NCI-H1417 (cell line): Measurements from ENCODE around the gene TNNT1.
A peak's percentile ranks its signal among the peaks of the same experiment; 100 is the strongest.
"Not testable (repeated sequence)": the region's sequence is repeated elsewhere in the genome, so short reads cannot be mapped to it uniquely, and the experiment has no call there.

Experiments
- DNase-seq, 3 experiments: peaks; one replicate each; lab custom pipeline; 2025; lab: John Stamatoyannopoulos, UW

The TNNT1 gene, protein sequence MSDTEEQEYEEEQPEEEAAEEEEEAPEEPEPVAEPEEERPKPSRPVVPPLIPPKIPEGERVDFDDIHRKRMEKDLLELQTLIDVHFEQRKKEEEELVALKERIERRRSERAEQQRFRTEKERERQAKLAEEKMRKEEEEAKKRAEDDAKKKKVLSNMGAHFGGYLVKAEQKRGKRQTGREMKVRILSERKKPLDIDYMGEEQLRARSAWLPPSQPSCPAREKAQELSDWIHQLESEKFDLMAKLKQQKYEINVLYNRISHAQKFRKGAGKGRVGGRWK

GRCh38 chr19:55149078-55150003 lies at the start of gene TNNT1:
Gene TNNT1, minus strand, starts transcription at chr19:55149206. Its CDS starts 2,049 bp downstream, at chr19:55147157.
- DNase-seq, result peak in 2 of 3 experiments; percentile 4 to 6

GRCh38 chr19:55198651-55199050 lies 49.6 kb upstream of the TNNT1 start:
- no peak for DNase-seq

GRCh38 chr19:55197528-55197927 lies 48.5 kb upstream of the TNNT1 start:
- DNase-seq, result peak in 1 of 3 experiments; percentile 13

DNA sequence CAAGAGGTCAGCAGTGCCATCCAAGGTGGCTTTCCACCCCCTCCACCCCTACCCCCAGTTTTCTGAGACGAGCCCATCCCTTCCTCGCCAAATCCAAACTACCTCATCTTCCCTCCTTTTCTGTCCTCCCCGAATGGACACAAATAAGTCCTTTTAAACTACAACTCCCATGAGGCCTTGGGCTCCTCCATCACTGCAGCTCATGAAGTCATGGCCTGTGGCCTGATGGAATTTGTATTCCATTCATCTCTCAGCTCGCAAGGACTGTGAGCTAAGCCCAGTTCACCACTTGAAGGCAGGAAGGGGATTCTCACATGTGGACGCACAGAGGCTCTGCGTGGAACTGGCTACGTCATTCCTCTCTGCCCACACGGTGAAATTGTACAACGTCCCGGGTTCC lies 47.8 kb upstream of the TNNT1 start:
- no peak for DNase-seq

DNA sequence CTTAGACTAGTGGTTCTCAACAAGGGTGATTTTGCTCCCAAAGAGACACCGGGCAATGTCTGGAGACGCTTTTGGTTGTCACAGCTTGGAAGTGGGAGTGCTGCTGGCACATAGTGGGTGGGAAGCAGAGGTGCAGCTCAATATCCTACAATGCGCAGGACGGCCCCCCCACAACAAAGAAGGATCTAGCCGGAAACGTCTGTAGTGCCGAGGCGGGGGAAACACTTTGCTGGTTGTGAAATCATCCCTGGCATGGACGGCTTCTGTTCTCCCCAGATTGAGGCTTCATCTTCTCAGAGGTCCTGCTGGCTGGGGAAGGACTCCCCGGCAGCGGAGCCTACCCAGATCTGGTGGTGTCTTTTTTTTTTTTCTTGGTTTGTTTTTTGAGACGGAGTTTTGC lies 44.5 kb upstream of the TNNT1 start:
- DNase-seq, result no peak

DNA sequence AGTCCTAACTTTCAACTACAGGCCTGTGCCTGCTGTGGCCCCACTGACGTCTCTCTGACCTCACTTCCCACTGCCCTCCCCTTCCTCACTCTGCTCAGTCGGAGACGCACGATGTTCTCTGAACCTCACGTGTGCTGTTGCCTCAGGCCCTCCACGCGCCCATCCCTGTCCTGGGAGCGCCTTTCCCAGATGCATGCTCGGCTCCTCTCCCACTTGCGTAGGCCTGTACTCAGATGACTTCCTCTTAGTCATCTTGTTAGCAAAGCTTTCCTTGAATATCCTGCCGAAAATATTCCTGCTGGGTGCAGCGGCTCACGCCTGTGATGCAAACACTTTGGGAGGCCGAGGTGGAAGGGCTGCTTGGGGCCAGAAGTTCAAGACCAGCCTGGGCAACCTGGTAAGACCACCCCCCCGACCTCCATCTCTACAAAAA lies 40.4 kb upstream of the TNNT1 start:
- DNase-seq, result no peak

- no peak for DNase-seq
Measured at GRCh38 chr19:55188625-55189024, 39.6 kb upstream of the TNNT1 start.

DNA sequence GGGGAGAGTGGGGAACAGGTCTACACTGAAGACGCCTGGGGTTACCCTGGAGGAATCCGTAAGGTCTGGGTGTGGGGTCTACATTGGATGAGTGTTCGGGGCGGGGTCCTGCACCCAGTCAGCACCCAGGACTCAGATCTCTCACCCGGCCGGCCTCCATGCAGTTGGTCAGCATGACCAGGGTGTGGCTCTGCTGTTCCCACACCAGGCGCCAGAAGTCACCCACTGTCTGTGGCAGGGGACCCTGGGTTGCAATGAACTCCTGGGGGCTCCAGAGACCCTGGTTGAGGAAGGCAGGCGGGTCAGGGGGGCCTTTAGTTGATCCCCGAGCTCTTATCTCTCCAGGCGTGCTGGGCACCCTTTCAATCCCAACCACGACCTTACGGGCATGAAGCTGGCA lies 37.1 kb upstream of the TNNT1 start:
- DNase-seq, result no peak

DNA sequence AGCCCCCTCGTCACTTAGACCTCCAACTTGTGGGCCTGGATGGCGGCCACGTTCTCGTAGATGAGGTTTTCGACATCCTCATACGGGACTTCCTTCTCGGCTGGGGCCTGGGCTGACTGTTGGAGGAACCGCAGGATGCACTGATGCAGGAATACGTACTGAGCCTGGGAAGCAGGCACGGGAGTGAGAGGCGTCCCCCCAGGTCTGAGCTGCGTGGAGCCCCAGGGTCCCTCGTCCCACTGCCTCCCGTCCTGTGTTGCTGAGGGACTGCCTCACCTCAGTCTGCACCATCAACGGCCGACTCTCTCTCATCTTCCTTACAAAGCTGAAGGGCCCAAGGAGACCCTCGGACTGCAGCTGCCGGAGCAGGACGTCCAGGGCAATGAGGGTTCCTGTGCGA lies 32.7 kb upstream of the TNNT1 start:
- no peak for DNase-seq

DNA sequence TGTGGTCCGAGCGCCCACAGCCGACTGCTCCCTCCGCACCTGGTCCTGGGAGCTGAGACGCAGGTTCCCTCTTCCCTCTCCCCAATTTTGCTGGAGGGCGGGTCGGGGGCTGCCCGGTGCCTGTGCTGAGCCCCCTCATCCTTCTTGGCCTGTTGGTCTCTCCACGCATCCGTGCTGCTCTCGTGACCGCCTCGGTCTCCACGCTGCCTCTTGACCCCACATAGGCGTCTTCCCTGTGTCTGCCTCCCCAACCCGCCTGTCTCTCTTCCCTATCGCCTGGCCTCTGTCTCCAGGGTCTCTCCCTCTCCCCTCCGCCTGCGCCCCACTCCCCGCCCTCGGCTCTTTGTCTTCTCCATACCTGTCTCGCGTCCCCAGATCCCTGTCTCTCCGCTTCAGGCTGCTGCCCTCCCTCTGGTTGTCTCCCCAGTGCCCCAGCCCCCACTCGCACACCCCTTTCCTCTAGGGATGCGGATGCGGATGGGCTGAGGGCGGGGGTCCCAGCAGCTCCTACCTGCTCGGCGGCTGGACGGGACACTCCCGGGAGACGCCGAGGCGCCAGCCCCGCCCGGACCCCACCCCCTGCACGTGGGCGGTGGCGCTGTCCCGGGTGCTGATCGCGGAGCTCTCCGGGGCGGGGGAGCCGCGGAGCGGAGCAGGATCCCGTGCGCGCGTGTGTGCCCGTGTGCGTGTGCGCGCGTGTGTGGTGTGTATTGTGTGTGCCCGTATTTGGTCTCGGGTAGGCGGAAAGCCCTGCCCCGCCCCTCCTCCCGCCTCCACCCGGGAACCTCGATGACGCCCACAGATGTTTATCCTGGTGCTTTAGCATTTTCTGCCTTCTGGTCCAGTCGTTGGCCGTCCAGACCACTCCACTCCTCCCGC lies 30.8 kb upstream of the TNNT1 start, which contains the start of gene SYT5:
SYT5 (minus strand) TSS at position 684 of the 879 bp plus-strand sequence. CDS start 1,248 bp downstream, outside the sequence.
- peak in 2 of 3 experiments; percentile 65 to 69 for DNase-seq

DNA sequence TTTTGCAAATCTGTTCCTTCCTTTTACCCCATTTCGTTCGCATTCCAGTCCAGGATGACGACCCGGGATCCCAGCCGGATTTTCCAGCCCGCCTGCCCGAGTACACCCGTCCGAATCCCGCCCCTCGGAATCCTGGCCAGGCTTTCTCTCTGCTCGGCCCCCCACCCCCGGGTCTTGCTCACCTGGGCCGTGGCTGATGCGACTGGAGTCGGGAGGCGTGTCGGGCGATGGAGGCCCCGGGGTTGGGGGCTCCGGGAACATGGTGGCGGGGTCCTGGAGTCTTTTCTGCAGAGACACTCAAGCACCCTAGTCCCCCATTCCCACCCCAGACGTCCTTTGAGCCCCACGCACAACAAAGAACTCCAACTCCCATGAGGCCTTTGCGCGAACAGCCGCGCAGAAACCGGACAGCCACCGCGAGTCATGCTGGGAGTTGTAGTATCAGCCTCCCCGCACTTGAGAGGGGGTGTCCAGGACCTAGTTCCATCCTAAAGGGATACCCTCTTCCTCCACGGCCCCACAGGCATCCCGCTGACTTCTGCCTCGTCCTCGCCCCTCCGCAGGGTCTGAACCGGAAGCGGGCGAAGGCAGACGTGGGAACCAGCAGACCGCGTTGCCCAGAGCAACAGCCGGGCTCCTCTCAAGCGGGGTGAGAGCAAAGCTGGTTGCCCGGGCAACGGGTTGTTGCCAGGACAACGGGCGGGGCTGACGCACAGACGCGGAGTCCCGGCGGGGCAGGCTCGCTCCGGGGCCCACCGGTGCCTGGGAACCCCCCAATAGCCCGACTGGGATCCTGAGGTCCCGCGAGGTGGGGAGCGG lies 30.0 kb upstream of the TNNT1 start:
- DNase-seq, result peak; percentile 91 to 95 (median 93)

DNA sequence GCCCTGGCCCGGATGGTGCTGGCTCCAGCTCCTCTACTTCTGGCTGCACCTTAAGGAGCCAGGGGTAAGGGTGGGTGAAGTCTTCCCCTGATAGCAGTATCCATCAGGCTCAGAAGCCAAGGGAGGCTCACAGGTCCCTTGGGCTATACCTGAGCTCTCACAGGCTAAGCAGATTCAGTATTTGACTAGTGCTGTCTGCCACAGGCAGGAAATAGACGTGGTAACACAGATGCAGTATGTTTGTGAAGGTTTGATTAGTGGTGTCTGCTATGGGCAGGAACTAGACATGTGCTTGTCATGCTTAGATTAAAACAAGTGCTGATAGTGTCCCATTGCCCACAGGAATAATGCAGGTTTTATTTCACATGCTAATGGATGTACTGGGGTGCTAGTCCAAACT lies 27.1 kb upstream of the TNNT1 start:
- no peak for DNase-seq

DNA sequence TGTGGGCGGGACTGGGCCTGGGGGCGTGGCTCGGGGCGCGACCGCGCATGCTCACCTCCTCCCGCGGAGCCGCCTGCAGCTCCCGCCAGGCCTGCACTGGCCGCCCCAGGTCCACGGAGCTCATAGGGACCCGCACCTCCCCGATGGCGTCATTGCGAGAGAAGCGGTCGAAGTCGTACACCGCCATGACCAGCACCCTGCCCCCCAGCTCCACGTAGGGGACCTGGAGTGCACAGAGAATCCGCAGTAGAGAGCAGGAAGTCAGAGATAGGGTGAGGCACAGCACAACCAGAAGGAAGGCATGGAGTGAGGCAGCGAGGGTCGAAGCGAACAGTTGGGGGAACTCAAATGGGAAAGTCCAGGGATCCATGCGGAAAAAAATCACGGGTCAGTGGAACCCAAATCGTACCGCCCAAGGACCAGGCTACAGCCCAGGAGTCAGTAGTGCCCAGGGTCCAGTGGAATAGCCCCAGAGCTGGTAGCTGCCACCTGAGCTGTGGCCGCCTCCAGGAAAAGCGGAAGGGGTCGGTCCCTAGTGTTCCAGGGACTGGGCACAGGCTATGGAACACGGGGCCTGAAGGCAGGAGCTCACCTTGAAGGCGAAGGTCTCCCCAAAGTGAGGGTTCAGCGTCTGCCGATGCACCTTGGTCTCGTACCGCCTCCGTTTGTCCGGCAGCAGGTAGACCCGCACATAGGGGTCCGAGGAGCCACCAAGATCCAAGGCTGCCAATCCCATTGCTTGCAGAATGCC lies 26.3 kb upstream of the TNNT1 start:
- DNase-seq, result no peak

DNA sequence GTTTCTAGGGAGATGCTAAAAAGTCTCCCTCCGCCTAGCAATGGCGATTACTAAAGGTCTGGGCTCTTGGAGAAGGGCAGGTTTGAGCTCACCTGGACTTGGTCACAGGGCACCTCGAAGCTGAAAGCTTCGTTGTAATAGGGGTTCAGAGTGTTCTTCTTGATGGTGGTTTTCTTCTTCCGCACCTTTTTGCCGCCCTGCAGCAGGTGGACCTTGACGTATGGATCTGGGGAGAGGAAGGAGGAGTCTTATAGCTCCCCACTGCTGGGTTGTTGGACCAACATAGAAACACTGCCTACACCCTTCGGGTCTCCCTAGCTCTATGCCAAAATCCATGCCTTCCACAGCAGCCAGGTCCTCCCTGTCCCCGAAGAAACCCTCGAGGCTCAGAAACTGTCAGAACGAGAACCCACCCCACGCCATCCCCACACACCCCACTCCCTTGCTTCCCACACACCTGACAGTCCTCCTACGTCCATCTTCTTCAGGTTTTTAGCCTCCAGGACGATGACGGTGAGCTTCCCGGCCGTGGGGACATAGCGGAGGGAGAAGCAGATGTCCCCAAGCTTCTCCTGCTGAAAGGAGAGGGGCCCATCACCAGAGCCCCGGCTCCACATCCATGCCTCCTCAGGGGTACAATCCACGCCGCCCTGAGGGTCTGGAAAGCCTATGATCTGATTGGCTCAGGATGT lies 25.6 kb upstream of the TNNT1 start:
- DNase-seq, result no peak

GRCh38 chr19:55173714-55174409 lies 24.9 kb upstream of the TNNT1 start:
- DNase-seq, result peak in 1 of 3 experiments; percentile 45

GRCh38 chr19:55173186-55173713 lies 24.2 kb upstream of the TNNT1 start:
- DNase-seq, result no peak

DNA sequence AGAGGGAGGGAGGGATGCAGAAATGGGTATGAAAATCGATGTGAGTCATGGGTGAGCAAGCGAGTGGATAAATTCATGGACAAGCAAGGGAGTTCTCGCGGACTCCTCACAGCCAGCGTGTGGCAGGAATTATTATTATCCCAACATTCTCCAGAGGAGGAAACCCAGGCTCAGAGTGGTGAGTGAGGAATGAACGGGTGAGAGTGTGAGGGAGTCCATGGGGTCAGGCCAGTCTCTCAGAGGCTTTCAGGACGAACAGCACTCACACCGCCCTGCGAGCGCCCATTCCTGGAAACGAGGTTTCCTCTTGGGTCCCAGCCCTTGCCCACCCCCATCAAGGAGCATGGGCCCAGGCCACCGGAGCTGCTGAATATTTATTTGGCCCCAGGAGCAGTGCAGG lies 23.7 kb upstream of the TNNT1 start:
- DNase-seq, result no peak

- DNase-seq, result not testable (repeated sequence)
Measured at GRCh38 chr19:55172318-55172717, 23.3 kb upstream of the TNNT1 start.

DNA sequence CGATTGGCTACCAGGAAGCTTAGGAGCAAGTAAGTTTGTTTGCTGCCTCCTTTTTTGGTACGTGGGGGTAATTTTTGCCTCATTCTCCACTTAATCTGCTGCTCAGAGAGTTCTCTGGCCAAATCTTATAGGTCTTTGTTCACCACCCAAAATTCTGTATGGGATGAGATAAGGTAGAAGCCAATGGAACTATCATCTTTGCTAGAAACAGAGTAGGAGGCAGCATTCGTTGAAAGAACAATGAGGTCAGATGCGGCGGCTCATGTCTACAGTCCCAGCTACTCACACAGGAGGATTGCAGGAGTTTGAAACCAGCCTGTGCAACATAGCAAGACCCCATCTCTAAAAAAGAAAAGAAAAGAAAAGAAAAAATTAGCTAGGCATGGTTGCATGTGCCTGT lies 22.4 kb upstream of the TNNT1 start:
- DNase-seq, result no peak
